A549 (cell line): Measurements from ENCODE around the gene PBX4.

Experiments used
- CEBPB ChIP-seq, 2 experiments: fragments of >200 bp in 1 of 2; sonication (Bioruptor Twin) in 1 of 2; formaldehyde crosslinking in 1 of 2; IDR thresholded peaks; 2 replicates each; pipeline ENCODE4 v1.6.1; 2012 to 2016
- EP300 ChIP-seq, 2 experiments: fragments of >200 bp; sonication (Bioruptor Twin); formaldehyde crosslinking; IDR thresholded peaks; 2 replicates in 1 of 2; 3 replicates in 1 of 2; pipeline ENCODE4 v1.6.1; 2016 to 2017
- HOXA7 ChIP-seq: fragments of 250-450 bp; sonication (Bioruptor Pico); IDR thresholded peaks from 2 replicates; pipeline ENCODE4 v1.5.0; 2020; ENCODE audit warnings: mild to moderate bottlenecking, moderate library complexity
- RAD21 ChIP-seq, 2 experiments: fragments of >200 bp in 1 of 2; sonication (Bioruptor Twin) in 1 of 2; formaldehyde crosslinking in 1 of 2; IDR thresholded peaks in 1 of 2; conservative IDR thresholded peaks in 1 of 2; 2 replicates in 1 of 2; 3 replicates in 1 of 2; pipeline ENCODE4 v1.6.1; 2012 to 2018; ENCODE audit warnings: inconsistent platforms in 1 of 2
- TF ChIP-seq, protein P1 (sequence below): fragments of >200 bp; sonication (Bioruptor Twin); formaldehyde crosslinking; IDR thresholded peaks from 3 replicates; pipeline ENCODE4 v1.5.1; 2016
- TF ChIP-seq, protein P2 (sequence below): fragments of 150-350 bp; IDR thresholded peaks from 2 replicates; pipeline ENCODE4 v1.6.1; 2014; ENCODE audit warnings: low read depth, mild to moderate bottlenecking, low read length

DNA sequence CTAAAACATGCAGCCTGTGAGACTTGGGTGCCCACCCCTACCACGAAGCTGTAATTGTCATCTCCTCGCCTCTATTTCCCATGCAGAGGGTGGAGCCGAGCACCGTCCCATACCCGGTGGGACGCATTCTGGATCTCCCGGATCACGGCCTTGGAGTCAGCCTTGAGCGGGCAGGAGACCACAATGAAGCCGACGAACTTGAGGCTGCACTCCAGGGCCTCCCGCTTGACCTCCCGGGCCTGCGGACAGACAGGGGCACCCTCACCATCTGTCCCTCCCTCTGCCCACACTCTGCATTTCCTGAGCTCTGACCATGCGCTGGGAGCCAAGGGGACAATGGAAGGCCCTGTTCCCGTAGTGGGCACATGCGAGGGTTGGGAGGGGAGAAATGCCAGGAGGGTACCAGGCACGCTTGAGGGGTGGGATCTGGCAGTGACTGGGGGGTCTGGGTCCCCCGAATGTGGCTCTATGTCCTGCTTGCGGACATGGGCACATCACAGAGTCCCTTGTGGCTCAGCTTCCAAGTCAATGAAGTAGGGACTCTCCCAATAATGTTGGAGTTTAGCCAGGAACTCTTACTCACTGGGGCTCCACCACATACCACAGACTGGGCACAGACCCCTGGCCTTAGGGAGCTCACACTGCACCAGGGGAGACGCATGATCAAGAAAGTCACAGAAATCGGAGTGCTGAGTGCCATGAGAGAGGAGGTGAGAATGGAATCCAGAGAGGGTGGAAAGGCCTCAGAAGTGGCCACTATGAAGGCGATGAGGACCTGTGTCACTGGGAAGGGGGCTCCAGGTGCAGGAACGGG is 34.2 kb upstream of the PBX4 start:
- TF ChIP-seq CEBPB (IDR thresholded peaks at IDR 0.05) (no peak), HOXA7 (CRISPR knock-in tag) (no peak), RAD21 (conservative IDR thresholded peaks at IDR 0.05 in 1 of 2, IDR thresholded peaks at IDR 0.05 in 1 of 2) (no peak), EP300 (IDR thresholded peaks at IDR 0.05) (no peak)
- TF ChIP-seq, protein P1, sequence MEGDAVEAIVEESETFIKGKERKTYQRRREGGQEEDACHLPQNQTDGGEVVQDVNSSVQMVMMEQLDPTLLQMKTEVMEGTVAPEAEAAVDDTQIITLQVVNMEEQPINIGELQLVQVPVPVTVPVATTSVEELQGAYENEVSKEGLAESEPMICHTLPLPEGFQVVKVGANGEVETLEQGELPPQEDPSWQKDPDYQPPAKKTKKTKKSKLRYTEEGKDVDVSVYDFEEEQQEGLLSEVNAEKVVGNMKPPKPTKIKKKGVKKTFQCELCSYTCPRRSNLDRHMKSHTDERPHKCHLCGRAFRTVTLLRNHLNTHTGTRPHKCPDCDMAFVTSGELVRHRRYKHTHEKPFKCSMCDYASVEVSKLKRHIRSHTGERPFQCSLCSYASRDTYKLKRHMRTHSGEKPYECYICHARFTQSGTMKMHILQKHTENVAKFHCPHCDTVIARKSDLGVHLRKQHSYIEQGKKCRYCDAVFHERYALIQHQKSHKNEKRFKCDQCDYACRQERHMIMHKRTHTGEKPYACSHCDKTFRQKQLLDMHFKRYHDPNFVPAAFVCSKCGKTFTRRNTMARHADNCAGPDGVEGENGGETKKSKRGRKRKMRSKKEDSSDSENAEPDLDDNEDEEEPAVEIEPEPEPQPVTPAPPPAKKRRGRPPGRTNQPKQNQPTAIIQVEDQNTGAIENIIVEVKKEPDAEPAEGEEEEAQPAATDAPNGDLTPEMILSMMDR: no peak
- TF ChIP-seq, protein P2, sequence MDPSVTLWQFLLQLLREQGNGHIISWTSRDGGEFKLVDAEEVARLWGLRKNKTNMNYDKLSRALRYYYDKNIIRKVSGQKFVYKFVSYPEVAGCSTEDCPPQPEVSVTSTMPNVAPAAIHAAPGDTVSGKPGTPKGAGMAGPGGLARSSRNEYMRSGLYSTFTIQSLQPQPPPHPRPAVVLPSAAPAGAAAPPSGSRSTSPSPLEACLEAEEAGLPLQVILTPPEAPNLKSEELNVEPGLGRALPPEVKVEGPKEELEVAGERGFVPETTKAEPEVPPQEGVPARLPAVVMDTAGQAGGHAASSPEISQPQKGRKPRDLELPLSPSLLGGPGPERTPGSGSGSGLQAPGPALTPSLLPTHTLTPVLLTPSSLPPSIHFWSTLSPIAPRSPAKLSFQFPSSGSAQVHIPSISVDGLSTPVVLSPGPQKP: no peak
